ENCODE measurements around the gene ZBTB7C. TPM values are rescaled to one million over a fixed set of nuclear protein-coding genes. Genes with fewer than 3 reads are reported as not detected.
A peak's percentile ranks its signal among the peaks of the same experiment; 100 is the strongest.

ZBTB7C gene
- total and polyA plus RNA-seq, 8 donors: 1.7 to 8.7 (median 2.7) TPM

- Histone ChIP-seq H3K4me1 (peaks cover 5 to 12% of the 10 kb centered on the region in 2 donors), H3K36me3 (no peaks in the 10 kb centered on the region), H3K27me3 (no peaks in the 10 kb centered on the region), H3K9me3 (no peaks in the 10 kb centered on the region), H3K27ac (no peak overlapping the region), H3K4me3 (no peak overlapping the region)
- TF ChIP-seq, protein P1, sequence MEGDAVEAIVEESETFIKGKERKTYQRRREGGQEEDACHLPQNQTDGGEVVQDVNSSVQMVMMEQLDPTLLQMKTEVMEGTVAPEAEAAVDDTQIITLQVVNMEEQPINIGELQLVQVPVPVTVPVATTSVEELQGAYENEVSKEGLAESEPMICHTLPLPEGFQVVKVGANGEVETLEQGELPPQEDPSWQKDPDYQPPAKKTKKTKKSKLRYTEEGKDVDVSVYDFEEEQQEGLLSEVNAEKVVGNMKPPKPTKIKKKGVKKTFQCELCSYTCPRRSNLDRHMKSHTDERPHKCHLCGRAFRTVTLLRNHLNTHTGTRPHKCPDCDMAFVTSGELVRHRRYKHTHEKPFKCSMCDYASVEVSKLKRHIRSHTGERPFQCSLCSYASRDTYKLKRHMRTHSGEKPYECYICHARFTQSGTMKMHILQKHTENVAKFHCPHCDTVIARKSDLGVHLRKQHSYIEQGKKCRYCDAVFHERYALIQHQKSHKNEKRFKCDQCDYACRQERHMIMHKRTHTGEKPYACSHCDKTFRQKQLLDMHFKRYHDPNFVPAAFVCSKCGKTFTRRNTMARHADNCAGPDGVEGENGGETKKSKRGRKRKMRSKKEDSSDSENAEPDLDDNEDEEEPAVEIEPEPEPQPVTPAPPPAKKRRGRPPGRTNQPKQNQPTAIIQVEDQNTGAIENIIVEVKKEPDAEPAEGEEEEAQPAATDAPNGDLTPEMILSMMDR (IDR thresholded peaks at IDR 0.05): peak; percentile 59 to 71
- ATAC-seq: peak; percentile 79
- intact Hi-C loops (cut with DNase I): loop anchor here in 1 of 2 donors (5.0 kb wide), 1 partner anchor 416 kb away; no protein-coding TSS in a partner anchor
- DNase-seq: peak in 3 of 4 donors; percentile 47 to 71 (median 47)
These were observed 378.3 kb downstream of the ZBTB7C start for GRCh38 chr18:48030616-48031480.

- Histone ChIP-seq H3K4me1 (peaks cover 5 to 12% of the 10 kb centered on the region in 2 donors), H3K36me3 (no peaks in the 10 kb centered on the region), H3K27ac (no peak overlapping the region), H3K4me3 (no peak overlapping the region), H3K9me3 (no peaks in the 10 kb centered on the region), H3K27me3 (no peaks in the 10 kb centered on the region)
- ATAC-seq: no peak
- DNase-seq: peak in 1 of 4 donors; percentile 32
- intact Hi-C loops (cut with DNase I): no loop called here
- TF ChIP-seq, protein P1 (IDR thresholded peaks at IDR 0.05): no peak
These were observed 379.7 kb downstream of the ZBTB7C start for GRCh38 chr18:48029296-48029986.

- peak in 1 of 4 donors; percentile 32 for DNase-seq
- Histone ChIP-seq H3K36me3 (no peaks in the 10 kb centered on the region), H3K9me3 (no peaks in the 10 kb centered on the region), H3K4me3 (no peak overlapping the region), H3K4me1 (peaks cover 5 to 12% of the 10 kb centered on the region in 2 donors), H3K27me3 (no peaks in the 10 kb centered on the region), H3K27ac (no peak overlapping the region)
- TF ChIP-seq, protein P1 (IDR thresholded peaks at IDR 0.05): no peak
- ATAC-seq: peak; percentile 5
- intact Hi-C loops (cut with DNase I): no loop called here
These were observed 380.5 kb downstream of the ZBTB7C start for GRCh38 chr18:48028696-48029095.

- intact Hi-C loops (cut with DNase I): no loop called here
- Histone ChIP-seq H3K4me1 (peaks cover 5 to 17% of the 10 kb centered on the region in 2 donors), H3K36me3 (no peaks in the 10 kb centered on the region), H3K27me3 (no peaks in the 10 kb centered on the region), H3K4me3 (no peak overlapping the region), H3K9me3 (no peaks in the 10 kb centered on the region), H3K27ac (no peak overlapping the region)
- ATAC-seq (no peak), DNase-seq (peak in 1 of 4 donors; percentile 24)
- TF ChIP-seq, protein P1 (IDR thresholded peaks at IDR 0.05): no peak
These were observed 381.1 kb downstream of the ZBTB7C start for GRCh38 chr18:48028081-48028480.

All from left lung (tissue), 10 donors.